ENCODE data around the gene HAGH. TPM values are rescaled to one million over a fixed set of nuclear protein-coding genes. Genes with fewer than 3 reads are reported as not detected.

HAGH gene
- polyA plus RNA-seq, 6 donors from 2014 or later: 21.1 to 68.5 (median 39.1) TPM

DNA sequence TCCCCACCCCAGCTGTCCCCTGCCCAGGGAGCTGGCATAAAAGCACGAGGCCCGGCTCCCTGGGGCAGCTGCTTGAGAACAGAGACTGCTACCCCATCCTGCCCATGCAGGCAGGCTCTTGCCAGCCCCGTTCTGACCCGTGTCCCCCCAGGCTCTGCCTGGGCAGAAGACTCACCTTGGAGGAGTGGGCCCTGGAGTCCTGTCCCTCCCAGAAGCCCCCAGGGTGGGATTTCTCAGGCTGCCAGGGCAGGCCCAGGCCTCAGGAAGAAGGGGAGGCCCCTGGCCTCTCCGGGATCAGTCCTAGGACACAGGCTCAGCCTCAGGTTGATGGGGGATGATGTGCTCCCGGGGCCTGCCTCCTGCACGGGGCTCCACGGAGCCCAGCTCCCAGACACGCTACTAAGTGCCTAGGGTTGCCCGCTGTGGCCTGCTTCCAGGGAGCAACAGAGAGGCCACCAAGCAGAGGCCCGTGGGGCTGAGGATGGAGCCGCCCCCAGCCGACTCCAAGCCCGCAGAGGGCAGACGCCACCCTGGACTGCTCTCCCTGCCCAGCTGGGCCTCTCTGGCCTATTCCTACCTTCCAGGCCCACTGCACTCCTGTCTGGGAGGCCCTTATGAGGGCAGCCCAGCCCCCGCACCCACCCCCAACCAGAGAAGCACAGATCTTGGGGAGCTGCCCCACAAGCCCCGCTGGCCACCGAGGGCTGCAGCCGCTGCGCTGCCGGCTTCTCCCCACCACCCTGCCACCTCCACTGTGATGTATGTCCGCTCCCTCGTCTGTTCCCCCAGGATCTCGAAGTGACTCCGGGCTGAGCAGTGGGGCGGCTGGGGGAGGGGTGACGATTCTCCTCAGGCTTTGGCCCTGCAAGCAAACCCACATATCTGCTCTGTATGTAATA is 57.0 kb downstream of the HAGH start:
- Mint-ChIP-seq H3K36me3 (no peaks in the 10 kb centered on the region), H3K27me3 (no peaks in the 10 kb centered on the region), H3K4me1 (peaks cover 17 to 22% (median 21%) of the 10 kb centered on the region in 3 donors), H3K4me3 (peak overlapping the region; percentile 12 to 97 (median 83)), H3K27ac (peak overlapping the region in 3 of 6 donors; percentile 66 to 91 (median 80)), H3K9me3 (no peaks in the 10 kb centered on the region)
- no peak for DNase-seq
- no peak for ATAC-seq (ENCODE audit: low read depth in 2 of 2)

DNA sequence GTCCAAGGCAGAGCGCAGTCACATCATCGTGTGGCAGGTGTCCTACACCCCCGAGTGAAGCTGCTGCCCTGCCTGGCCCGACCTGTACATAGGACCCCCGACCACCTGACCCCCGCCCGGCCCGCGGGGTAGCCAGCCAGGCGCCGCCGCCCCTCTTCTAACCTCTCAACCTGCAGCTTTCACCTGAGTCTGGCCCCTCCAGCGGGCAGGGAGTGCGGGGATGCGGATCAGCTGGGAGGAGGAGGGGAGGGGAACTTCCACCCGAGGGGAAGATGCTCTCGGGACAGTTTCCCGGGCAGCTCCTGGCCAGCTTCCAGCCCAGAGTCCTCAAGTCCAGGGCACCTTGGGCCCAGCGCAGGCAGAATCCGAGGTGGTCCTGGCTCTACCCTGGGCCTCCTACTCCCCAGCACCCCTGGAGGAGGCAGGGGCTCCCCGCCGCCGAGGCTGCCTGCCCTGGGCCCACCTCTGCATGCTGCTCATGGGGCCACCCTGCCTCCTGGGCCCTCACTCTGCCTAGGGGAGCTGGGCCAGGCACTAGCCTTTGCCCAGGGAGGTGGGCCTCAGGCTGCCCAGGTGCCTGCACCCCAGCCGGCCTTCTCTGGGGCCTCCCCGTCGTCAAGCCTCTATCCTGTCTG is 57.7 kb downstream of the HAGH start:
- Mint-ChIP-seq H3K27ac (peak overlapping the region in 1 of 6 donors; percentile 91), H3K4me1 (peaks cover 16 to 20% (median 18%) of the 10 kb centered on the region in 3 donors), H3K36me3 (no peaks in the 10 kb centered on the region), H3K27me3 (no peaks in the 10 kb centered on the region), H3K9me3 (no peaks in the 10 kb centered on the region), H3K4me3 (peak overlapping the region in 4 of 8 donors; percentile 12 to 92 (median 45))
- no peak for DNase-seq
- no peak for ATAC-seq (ENCODE audit: low read depth in 2 of 2)

DNA sequence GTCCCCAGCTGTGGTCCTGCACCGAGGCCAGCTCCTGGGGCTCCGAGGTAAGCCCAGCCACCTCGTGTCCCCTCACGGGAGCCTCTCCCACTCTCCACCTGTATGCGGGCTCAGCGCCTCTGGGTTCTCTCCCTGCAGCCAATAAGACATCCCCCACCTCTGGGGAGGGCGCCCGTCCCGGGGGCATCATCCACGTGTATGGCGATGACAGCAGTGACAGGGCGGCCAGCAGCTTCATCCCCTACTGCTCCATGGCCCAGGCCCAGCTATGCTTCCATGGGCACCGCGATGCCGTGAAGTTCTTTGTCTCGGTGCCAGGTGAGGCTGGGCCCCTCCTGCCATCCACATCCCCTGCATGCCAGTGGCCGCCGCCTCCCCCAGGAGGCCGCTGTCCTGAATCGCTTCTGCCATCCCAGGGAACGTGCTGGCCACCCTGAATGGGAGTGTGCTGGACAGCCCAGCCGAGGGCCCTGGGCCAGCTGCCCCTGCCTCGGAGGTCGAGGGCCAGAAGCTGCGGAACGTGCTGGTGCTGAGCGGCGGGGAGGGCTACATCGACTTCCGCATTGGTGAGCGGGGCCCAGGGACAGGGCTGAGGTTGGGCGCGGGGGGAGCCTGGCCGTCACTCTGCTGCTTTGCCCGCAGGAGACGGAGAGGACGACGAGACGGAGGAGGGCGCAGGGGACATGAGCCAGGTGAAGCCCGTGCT is 58.4 kb downstream of the HAGH start:
- peak overlapping the region in 2 of 6 donors; percentile 87 to 91 for H3K27ac Mint-ChIP-seq
- no peak overlapping the region for H3K4me3 Mint-ChIP-seq
- no peaks in the 10 kb centered on the region for H3K9me3 Mint-ChIP-seq
- no peaks in the 10 kb centered on the region for H3K27me3 Mint-ChIP-seq
- H3K4me1 Mint-ChIP-seq: peaks cover 14 to 18% (median 16%) of the 10 kb centered on the region in 3 donors
- DNase-seq: no peak
- no peak for ATAC-seq (ENCODE audit: low read depth in 2 of 2)
- no peaks in the 10 kb centered on the region for H3K36me3 Mint-ChIP-seq

DNA sequence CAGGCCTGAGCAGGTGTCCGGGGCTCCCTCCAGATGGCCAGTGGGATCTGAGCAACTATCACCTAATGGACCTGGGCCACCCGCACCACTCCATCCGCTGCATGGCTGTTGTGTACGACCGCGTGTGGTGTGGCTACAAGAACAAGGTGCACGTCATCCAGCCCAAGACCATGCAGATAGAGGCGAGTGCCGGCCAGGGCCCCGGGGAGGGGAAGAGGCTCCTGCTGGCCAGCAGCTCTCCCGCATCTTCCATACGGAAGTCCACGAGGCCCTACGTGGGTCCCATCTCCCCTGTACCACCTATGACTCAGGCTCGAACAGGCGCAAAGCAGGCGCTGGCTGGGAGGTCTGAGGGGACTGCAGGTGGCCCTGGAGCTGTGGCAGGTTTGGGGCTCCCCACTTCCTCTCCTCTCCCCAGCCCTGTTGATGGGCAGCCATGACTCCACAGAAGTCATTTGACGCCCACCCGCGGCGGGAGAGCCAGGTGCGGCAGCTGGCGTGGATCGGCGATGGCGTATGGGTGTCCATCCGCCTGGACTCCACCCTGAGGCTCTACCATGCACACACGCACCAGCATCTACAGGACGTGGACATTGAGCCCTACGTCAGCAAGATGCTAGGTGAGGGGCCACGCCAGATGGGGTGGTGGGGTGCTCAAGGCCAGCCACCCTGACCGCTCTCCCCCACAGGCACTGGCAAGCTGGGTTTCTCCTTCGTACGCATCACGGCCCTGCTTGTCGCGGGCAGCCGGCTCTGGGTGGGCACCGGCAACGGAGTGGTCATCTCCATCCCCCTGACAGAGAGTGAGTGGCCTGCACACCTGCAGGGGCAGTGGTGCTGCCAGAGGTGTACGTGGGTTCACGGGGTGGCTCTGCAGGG is 59.3 kb downstream of the HAGH start:
- ATAC-seq (ENCODE audit: low read depth in 2 of 2): no peak
- Mint-ChIP-seq H3K4me3 (peak overlapping the region in 1 of 8 donors; percentile 43), H3K9me3 (no peaks in the 10 kb centered on the region)

DNA sequence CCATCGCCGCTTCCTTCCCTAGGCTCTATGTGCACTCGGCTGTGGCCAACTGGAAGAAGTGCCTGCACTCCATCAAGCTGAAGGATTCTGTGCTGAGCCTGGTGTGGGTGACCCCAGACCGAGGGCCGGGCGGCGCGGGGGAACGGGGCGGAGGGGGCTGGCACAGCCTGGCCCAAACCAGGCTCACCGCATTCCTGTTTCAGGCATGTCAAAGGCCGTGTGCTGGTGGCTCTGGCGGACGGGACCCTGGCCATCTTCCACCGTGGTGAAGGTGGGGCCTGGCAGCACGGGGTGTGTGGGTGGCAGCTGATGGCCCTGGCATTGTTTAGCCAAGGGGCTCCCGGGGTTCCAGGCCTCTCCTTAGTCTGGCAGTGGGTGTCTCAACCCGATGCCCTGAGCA is 59.9 kb downstream of the HAGH start:
- H3K27ac Mint-ChIP-seq: no peak overlapping the region
- H3K4me3 Mint-ChIP-seq: no peak overlapping the region
- DNase-seq: no peak
- no peaks in the 10 kb centered on the region for H3K36me3 Mint-ChIP-seq
- H3K9me3 Mint-ChIP-seq: no peaks in the 10 kb centered on the region
- no peaks in the 10 kb centered on the region for H3K27me3 Mint-ChIP-seq
- no peak for ATAC-seq (ENCODE audit: low read depth in 2 of 2)
- peaks cover 6 to 11% (median 8%) of the 10 kb centered on the region in 3 donors for H3K4me1 Mint-ChIP-seq

More for the DNA sequence above, 59.3 kb downstream of the HAGH start:
- H3K36me3 Mint-ChIP-seq: no peaks in the 10 kb centered on the region
- no peaks in the 10 kb centered on the region for H3K27me3 Mint-ChIP-seq
- H3K27ac Mint-ChIP-seq: peak overlapping the region in 1 of 6 donors; percentile 91
- DNase-seq: no peak
- H3K4me1 Mint-ChIP-seq: peaks cover 12 to 18% (median 14%) of the 10 kb centered on the region in 3 donors

DNA sequence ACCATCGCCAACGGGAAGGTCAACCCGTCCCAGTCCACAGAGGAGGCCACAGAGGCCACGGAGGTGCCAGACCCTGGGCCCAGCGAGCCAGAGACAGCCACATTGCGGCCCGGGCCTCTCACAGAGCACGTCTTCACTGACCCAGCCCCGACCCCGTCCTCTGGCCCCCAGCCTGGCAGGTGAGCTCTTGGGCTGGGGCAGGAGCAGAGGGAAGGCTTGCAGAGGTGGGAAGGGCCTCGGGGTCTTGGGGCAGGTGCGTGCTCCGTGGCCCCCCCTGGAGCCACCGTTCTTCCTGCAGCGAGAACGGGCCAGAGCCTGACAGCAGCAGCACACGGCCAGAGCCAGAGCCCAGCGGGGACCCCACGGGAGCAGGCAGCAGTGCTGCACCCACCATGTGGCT is 60.4 kb downstream of the HAGH start:
- no peaks in the 10 kb centered on the region for H3K27me3 Mint-ChIP-seq
- no peaks in the 10 kb centered on the region for H3K9me3 Mint-ChIP-seq
- ATAC-seq (ENCODE audit: low read depth in 2 of 2): no peak
- H3K27ac Mint-ChIP-seq: no peak overlapping the region
- DNase-seq: no peak
- no peak overlapping the region for H3K4me3 Mint-ChIP-seq
- no peaks in the 10 kb centered on the region for H3K36me3 Mint-ChIP-seq
- H3K4me1 Mint-ChIP-seq: peaks cover 5 to 10% (median 6%) of the 10 kb centered on the region in 3 donors

DNA sequence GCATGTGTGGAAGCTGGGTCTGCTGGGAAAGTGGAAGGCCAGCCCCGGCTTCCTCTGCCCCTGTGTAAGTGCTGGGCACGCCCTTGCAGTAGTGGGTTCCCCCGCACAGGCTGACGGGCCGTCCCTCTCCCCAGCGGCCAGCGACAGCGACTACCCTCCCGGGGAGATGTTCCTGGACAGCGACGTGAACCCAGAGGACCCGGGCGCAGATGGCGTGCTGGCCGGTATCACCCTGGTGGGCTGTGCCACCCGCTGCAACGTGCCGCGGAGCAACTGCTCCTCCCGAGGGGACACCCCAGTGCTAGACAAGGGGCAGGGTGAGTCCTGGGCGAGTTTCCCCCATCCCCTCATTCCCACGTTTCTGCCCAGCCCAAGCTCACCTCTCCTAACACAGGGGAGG is 60.8 kb downstream of the HAGH start:
- no peak overlapping the region for H3K4me3 Mint-ChIP-seq
- DNase-seq (no peak), ATAC-seq (ENCODE audit: low read depth in 2 of 2) (no peak)
- H3K36me3 Mint-ChIP-seq: no peaks in the 10 kb centered on the region
- H3K27ac Mint-ChIP-seq: no peak overlapping the region
- H3K9me3 Mint-ChIP-seq: no peaks in the 10 kb centered on the region
- no peaks in the 10 kb centered on the region for H3K27me3 Mint-ChIP-seq
- peaks cover 5 to 10% (median 6%) of the 10 kb centered on the region in 3 donors for H3K4me1 Mint-ChIP-seq

DNA sequence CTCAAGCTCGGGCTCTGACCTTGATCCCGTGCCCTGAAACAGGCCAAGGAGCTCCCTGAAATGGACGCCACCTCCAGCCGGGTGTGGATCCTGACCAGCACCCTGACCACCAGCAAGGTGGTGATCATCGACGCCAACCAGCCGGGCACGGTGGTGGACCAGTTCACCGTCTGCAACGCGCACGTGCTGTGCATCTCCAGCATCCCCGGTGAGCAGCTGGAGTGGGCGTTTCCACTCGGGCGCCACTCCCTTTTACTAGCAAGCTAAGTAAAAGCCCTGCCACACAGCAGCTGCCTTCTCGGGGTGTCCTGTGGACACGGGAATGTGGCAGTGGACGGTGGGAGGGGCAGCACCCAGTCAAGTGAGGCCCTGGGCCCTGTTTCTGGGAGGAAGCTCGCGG is 61.7 kb downstream of the HAGH start:
- no peak overlapping the region for H3K4me3 Mint-ChIP-seq
- H3K27me3 Mint-ChIP-seq: no peaks in the 10 kb centered on the region
- peaks cover under 1 to 7% (median 2%) of the 10 kb centered on the region in 3 donors for H3K4me1 Mint-ChIP-seq
- no peaks in the 10 kb centered on the region for H3K36me3 Mint-ChIP-seq
- DNase-seq: no peak
- no peak overlapping the region for H3K27ac Mint-ChIP-seq
- no peak for ATAC-seq (ENCODE audit: low read depth in 2 of 2)
- H3K9me3 Mint-ChIP-seq: no peaks in the 10 kb centered on the region

DNA sequence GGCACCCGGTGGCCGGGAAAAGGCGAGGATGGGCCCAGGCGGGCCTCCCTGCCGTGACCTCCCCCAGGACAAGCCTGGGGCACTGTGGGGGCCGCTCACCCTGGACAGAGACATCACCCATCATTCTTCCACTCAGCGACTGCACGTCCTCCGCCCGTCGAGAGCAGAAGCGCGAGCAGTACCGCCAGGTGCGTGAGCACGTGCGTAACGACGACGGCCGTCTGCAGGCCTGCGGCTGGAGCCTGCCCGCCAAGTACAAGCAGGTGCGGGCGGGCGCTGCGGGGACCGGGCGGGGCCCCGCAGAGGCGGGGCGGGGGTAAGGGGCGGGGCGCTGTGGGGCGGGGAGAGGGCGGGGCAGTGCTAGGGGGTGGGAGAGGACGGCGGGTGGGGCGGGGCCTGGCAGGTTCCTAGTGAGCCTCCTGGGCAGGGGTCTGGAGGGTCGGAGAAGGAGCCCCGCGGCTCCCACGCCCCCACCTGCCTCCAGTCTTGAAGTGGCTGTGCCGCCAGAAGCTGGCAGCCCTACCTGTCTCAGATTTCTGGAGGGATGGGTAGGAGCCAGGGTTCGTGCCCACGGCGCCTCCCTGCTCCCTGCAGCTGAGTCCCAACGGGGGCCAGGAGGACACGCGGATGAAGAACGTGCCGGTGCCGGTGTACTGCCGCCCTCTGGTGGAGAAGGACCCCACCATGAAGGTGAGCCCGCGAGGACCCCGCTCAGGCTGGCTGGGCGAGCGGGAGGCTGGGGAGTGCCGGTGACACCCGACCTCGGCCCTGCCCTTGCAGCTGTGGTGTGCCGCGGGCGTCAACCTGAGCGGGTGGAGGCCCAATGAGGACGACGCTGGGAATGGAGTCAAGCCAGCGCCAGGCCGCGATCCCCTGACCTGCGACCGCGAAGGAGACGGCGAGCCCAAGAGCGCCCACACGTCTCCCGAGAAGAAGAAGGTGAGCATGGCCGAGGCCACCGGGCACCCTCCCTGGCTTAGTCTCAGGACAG is 62.8 kb downstream of the HAGH start:
- DNase-seq: no peak
- Mint-ChIP-seq H3K4me1 (peaks cover 0 to 5% (median 0%) of the 10 kb centered on the region in 3 donors), H3K27ac (no peak overlapping the region), H3K36me3 (no peaks in the 10 kb centered on the region), H3K27me3 (no peaks in the 10 kb centered on the region), H3K9me3 (no peaks in the 10 kb centered on the region), H3K4me3 (no peak overlapping the region)
- no peak for ATAC-seq (ENCODE audit: low read depth in 2 of 2)

DNA sequence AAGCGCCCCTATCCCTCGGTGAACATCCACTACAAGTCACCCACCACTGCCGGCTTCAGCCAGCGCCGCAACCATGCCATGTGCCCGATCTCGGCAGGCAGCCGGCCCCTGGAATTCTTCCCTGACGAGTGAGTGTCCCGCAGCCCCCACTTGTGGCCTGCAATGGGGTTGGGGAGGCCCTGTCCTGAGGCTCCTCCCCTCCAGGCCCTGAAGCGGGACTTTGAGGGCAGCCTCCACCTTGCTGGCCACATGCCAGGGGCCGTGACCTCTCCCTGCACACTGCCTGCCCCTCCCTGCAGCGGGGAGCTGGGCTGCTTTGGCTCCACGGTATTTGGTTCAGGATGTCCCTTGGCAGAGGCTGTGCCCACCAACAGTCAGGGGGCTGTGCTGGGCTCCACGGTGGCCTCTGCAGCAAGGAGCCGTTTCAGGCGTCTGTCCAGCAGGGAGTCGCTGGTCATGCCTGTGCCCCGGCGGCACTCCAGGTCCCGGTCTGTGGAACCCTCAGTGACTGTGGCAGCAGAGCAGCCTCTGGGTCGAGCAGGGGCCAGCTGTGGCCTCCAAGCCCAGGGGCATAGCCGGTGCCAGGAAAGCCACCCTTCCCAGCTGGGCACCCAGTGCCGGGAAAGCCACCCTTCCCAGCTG is 63.6 kb downstream of the HAGH start:
- H3K27ac Mint-ChIP-seq: peak overlapping the region in 2 of 6 donors; percentile 26 to 82
- H3K4me3 Mint-ChIP-seq: no peak overlapping the region
- H3K27me3 Mint-ChIP-seq: no peaks in the 10 kb centered on the region
- H3K36me3 Mint-ChIP-seq: no peaks in the 10 kb centered on the region
- H3K4me1 Mint-ChIP-seq: no peaks in the 10 kb centered on the region
- H3K9me3 Mint-ChIP-seq: no peaks in the 10 kb centered on the region
- no peak for ATAC-seq (ENCODE audit: low read depth in 2 of 2)
- DNase-seq: no peak

DNA sequence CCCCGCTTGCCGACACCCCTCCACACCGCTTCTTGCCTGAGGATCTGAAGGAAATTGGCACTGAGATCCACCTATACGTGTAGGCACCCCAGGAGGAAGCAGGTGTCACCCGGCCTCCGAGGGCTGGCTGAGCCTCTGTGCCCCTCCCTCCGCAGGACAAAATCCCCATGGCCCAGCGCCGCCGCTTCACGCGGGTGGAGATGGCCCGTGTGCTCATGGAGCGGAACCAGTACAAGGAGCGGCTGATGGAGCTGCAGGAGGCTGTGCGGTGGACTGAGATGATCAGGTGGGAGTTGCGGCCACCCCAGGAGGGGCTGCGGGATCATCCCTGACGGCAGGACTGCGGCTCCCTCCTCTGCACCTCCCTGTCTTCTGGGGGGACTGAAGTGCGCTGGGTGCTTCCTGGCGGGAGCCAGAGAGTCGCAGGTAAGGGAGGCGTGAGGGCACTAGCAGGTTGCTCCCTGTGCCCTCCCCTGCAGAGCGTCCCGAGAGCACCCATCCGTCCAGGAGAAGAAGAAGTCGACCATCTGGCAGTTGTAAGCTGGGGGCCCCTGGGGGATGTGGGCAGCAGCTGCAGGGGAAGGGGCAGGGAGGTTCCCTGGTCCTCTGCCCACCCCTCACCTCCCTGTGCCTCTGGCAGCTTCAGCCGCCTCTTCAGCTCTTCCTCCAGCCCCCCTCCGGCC is 64.3 kb downstream of the HAGH start:
- Mint-ChIP-seq H3K36me3 (no peaks in the 10 kb centered on the region), H3K27me3 (no peaks in the 10 kb centered on the region), H3K4me1 (no peaks in the 10 kb centered on the region), H3K9me3 (no peaks in the 10 kb centered on the region), H3K27ac (peak overlapping the region in 2 of 6 donors; percentile 26 to 83), H3K4me3 (no peak overlapping the region)
- DNase-seq (no peak), ATAC-seq (ENCODE audit: low read depth in 2 of 2) (no peak)
